HepG2 (cell line): ENCODE data around the gene PAIP2. TPM values are rescaled to one million over a fixed set of nuclear protein-coding genes. Genes with fewer than 3 reads are reported as not detected.

Source experiments
- ATAC-seq: fragments of 200-7000 bp; cut with Tn5 transposase; 3 replicates; pipeline ENCODE4 v1.9.1; 2020; ENCODE audit warnings: mild to moderate bottlenecking, moderate library complexity
- BruUV-seq: library from RNA; stranded (reverse); fragments of 400-500 nt; replicated peaks from 2 replicates; lab custom pipeline; 2021; lab: Mats Ljungman, UMichigan
- CTCF ChIA-PET: fragments of 300-600 bp; formaldehyde crosslinking; extraction: SDS; loops from one replicate; lab custom pipeline; 2021; ENCODE audit warnings: low total read pairs, inconsistent platforms, low intra/inter-chr PET ratio; lab: Yijun Ruan, JAX
- POLR2A ChIA-PET: fragments of 350-600 bp; sonication (Branson Sonifier 250); formaldehyde crosslinking; loops from one replicate; lab custom pipeline; 2020; ENCODE audit warnings: antibody characterized with exemption, inconsistent platforms; lab: Yijun Ruan, JAX
- DNase-seq: peaks from one replicate; pipeline ENCODE4 v3.0.0-alpha.2; 2015; ENCODE audit warnings: low spot score
- FAIRE-seq: peaks from 3 replicates; lab custom pipeline; 2011; peaks lifted over from hg19 to GRCh38; lab: Jason Lieb, UNC
- H2AFZ ChIP-seq: one replicate; pipeline ENCODE4 v1.6.1; 2011; ENCODE audit warnings: low read length, inconsistent platforms
- H3K27ac ChIP-seq: fragments of 300-600 bp; 3 replicates; pipeline ENCODE4 v1.8.0; 2011; ENCODE audit warnings: mixed run types, mild to moderate bottlenecking, mixed read lengths, low read length, inconsistent platforms; ENCODE audit not compliant: insufficient read depth; ENCODE audit errors: extremely low read length
- H3K27me3 ChIP-seq, 2 experiments: fragments of 200-600 bp in 1 of 2; 2 replicates in 1 of 2; 3 replicates in 1 of 2; pipeline versions ENCODE4 v1.6.0 to v1.8.0; 2011; ENCODE audit warnings: low read length in 2 of 2, mild to moderate bottlenecking in 2 of 2, moderate library complexity in 2 of 2, inconsistent platforms in 1 of 2; ENCODE audit not compliant: insufficient read depth in 2 of 2, control insufficient read depth in 1 of 2
- H3K36me3 ChIP-seq, 2 experiments: fragments of 200-600 bp in 1 of 2; replicated peaks in 1 of 2; 2 replicates in 1 of 2; 3 replicates in 1 of 2; pipeline versions ENCODE4 v1.5.1 to v1.8.0; 2011; ENCODE audit warnings: low read length in 2 of 2, inconsistent platforms in 1 of 2; ENCODE audit not compliant: insufficient read depth in 2 of 2, control insufficient read depth in 1 of 2
- H3K4me1 ChIP-seq: 2 replicates; pipeline ENCODE4 v1.5.1; 2012; ENCODE audit warnings: low read length, inconsistent platforms; ENCODE audit not compliant: insufficient read depth
- H3K4me2 ChIP-seq: 2 replicates; pipeline ENCODE4 v1.6.0; 2011; ENCODE audit warnings: low read depth, low read length, inconsistent platforms
- H3K4me3 ChIP-seq, 3 experiments: fragments of 200-600 bp in 1 of 3; sonication (generic), shearing (Covaris generic) in 1 of 3; replicated peaks in 1 of 3; 2 replicates each; pipeline ENCODE4 v1.5.1; 2011 to 2016; ENCODE audit warnings: low read length in 3 of 3, inconsistent platforms in 2 of 3, low read depth in 2 of 3, mild to moderate bottlenecking in 2 of 3, control low read depth in 1 of 3, mixed read lengths in 1 of 3; ENCODE audit not compliant: insufficient read depth in 1 of 3
- H3K79me2 ChIP-seq: one replicate; pipeline ENCODE4 v1.6.1; 2011; ENCODE audit warnings: low read length, inconsistent platforms; ENCODE audit not compliant: insufficient read depth
- H3K9ac ChIP-seq: 2 replicates; pipeline ENCODE4 v1.6.0; 2011; ENCODE audit warnings: mild to moderate bottlenecking, low read depth, low read length, inconsistent platforms; ENCODE audit not compliant: insufficient read depth
- H3K9me3 ChIP-seq: 2 replicates; pipeline ENCODE4 v1.5.1; 2012; ENCODE audit warnings: mild to moderate bottlenecking, low read length
- H4K20me1 ChIP-seq: 2 replicates; pipeline ENCODE4 v1.6.0; 2011; ENCODE audit warnings: inconsistent platforms, mild to moderate bottlenecking, low read length, moderate library complexity; ENCODE audit not compliant: insufficient read depth
- ARNTL ChIP-seq: sonication (generic); formaldehyde crosslinking; IDR thresholded peaks from 2 replicates; pipeline ENCODE4 v1.4.0; 2020; ENCODE audit warnings: mild to moderate bottlenecking, missing genetic modification reagents
- ERF ChIP-seq: IDR thresholded peaks from 2 replicates; pipeline ENCODE4 v1.6.1; 2018; ENCODE audit warnings: missing biosample characterization, missing genetic modification reagents
- MED8 ChIP-seq: sonication (generic); formaldehyde crosslinking; IDR thresholded peaks from 2 replicates; pipeline ENCODE4 v1.8.1; 2023; ENCODE audit warnings: mild to moderate bottlenecking, missing genetic modification reagents; ENCODE audit not compliant: insufficient replicate concordance
- NFKB2 ChIP-seq: sonication (generic); formaldehyde crosslinking; IDR thresholded peaks from 2 replicates; pipeline ENCODE4 v1.4.0; 2020; ENCODE audit warnings: missing genetic modification reagents, borderline replicate concordance
- NONO ChIP-seq, 2 experiments: fragments of 450-650 bp in 1 of 2; sonication (generic) in 1 of 2; formaldehyde crosslinking in 1 of 2; IDR thresholded peaks in 1 of 2; conservative IDR thresholded peaks in 1 of 2; 2 replicates each; pipeline versions ENCODE4 v1.6.1 to v1.8.0; 2017 to 2022; ENCODE audit warnings: mild to moderate bottlenecking in 1 of 2, missing genetic modification reagents in 1 of 2, moderate library complexity in 1 of 2
- PBX2 ChIP-seq: IDR thresholded peaks from 2 replicates; pipeline ENCODE4 v1.6.1; 2016; ENCODE audit warnings: control low read depth
- PHF5A ChIP-seq: IDR thresholded peaks from one replicate; pipeline ENCODE4 v1.6.1; 2018; ENCODE audit warnings: low read depth, missing genetic modification reagents; ENCODE audit not compliant: unreplicated experiment
- TFDP2 ChIP-seq: sonication (generic); formaldehyde crosslinking; IDR thresholded peaks from 2 replicates; pipeline ENCODE4 v1.4.0; 2020; ENCODE audit warnings: missing genetic modification reagents
- WGBS: methylation state at CpG from one replicate; pipeline ENCODE4 v1.1.6; 2017; ENCODE audit warnings: low lambda C conversion rate; 5-methylcytosine and 5-hydroxymethylcytosine counted together
- in situ Hi-C: cut with HindIII; loops from 2 replicates; pipeline ENCODE4 v1.10.0; 2017; ENCODE audit warnings: low pct_unique_long_range_greater_than_20kb; ENCODE audit not compliant: extremely low pct_ligation_motif_present
- intact Hi-C: fragments of 100-400 bp; cut with micrococcal nuclease; formaldehyde crosslinking; loops from one replicate; pipeline ENCODE4 v1.10.0; 2022; ENCODE audit not compliant: unreplicated experiment
- polyA plus RNA-seq, 8 experiments: library from polyadenylated mRNA; depleted of rRNA in 3 of 8; stranded (reverse) in 7 of 8; unstranded in 1 of 8; fragments of >200 nt; fragmentation: Illumina TruSeq in 4 of 8; extraction: Trizol in 4 of 8; gene quantifications; 2 replicates each; pipeline versions ENCODE4 v1.2.1 to v1.2.3, GENCODE V29; 2011 to 2016; ENCODE audit warnings: low read depth in 4 of 8, missing spikeins in 1 of 8, mixed read lengths in 1 of 8; ENCODE audit not compliant: insufficient read depth in 1 of 8
- total RNA-seq, 5 experiments: library from RNA; depleted of rRNA; stranded (reverse); fragments of >200 nt; fragmentation: Illumina TruSeq; extraction: Trizol; gene quantifications; 2 replicates each; pipeline ENCODE4 v1.2.3, GENCODE V29; 2016; ENCODE audit warnings: low read depth in 1 of 5

Gene PAIP2
- total and polyA plus RNA-seq, 2 of the 13 experiments (the other 11 are each of a cell fraction or from before 2014, with no cell fraction given): 61.5 to 76.3 TPM

- Histone ChIP-seq H3K9ac (no peak overlapping the region), H3K4me2 (no peak overlapping the region), H3K4me1 (peaks cover 36% of the 10 kb centered on the region), H2AFZ (no peak overlapping the region), H3K4me3 (no peak overlapping the region), H4K20me1 (no peaks in the 10 kb centered on the region), H3K27ac (no peak overlapping the region), H3K36me3 (no peaks in the 10 kb centered on the region), H3K9me3 (no peaks in the 10 kb centered on the region), H3K79me2 (no peaks in the 10 kb centered on the region), H3K27me3 (no peaks in the 10 kb centered on the region)
- no TSS peak for BruUV-seq
- WGBS: 89% methylated on average over 6 of the region's 6 CpGs
- CTCF ChIA-PET: no interaction called here
- DNase-seq (no peak), ATAC-seq (no peak), FAIRE-seq (no peak)
- TF ChIP-seq TFDP2: no peak
- TF ChIP-seq PHF5A (CRISPR knock-in tag): no peak
- TF ChIP-seq ERF (CRISPR knock-in tag): no peak
- no peak for TF ChIP-seq ARNTL
- no peak for TF ChIP-seq NONO (IDR thresholded peaks at IDR 0.05)
- no peak for TF ChIP-seq NONO (CRISPR knock-in tag; conservative IDR thresholded peaks at IDR 0.05)
- TF ChIP-seq NFKB2 (CRISPR knock-in tag): no peak
- no peak for TF ChIP-seq PBX2 (CRISPR knock-in tag)
- TF ChIP-seq MED8 (CRISPR knock-in tag): no peak
- POLR2A ChIA-PET: no interaction called here
- intact Hi-C loops (no loop called here), in situ Hi-C loops (no loop called here)
Observed at GRCh38 chr5:139413153-139413552, 71.5 kb downstream of the PAIP2 start.
